Suprapubic skin (tissue), 4 donors: ENCODE data around the gene ZBTB22.

Source experiments
- CTCF ChIP-seq, 2 donors: fragments of 200-600 bp in 1 of 2; fragments of 450-650 bp in 1 of 2; sonication (generic) in 1 of 2; IDR thresholded peaks; one replicate each; pipeline ENCODE4 v1.5.1; 2016 to 2019; ENCODE audit warnings: antibody characterized with exemption in 2 of 2, mild to moderate bottlenecking in 1 of 2, moderate library complexity in 1 of 2
- EP300 ChIP-seq: sonication (generic); formaldehyde crosslinking; IDR thresholded peaks from one replicate; pipeline ENCODE4 v1.6.1; 2017; ENCODE audit warnings: antibody characterized with exemption
- POLR2A ChIP-seq, 2 donors: fragments of 450-650 bp; IDR thresholded peaks; one replicate each; pipeline ENCODE4 v1.6.1; 2017; ENCODE audit warnings: antibody characterized with exemption in 2 of 2, mild to moderate bottlenecking in 2 of 2, moderate library complexity in 2 of 2
- POLR2AphosphoS5 ChIP-seq, 3 donors: sonication (generic); formaldehyde crosslinking; IDR thresholded peaks; one replicate each; pipeline ENCODE4 v1.6.1; 2017; ENCODE audit warnings: antibody characterized with exemption in 3 of 3

GRCh38 chr6:33278392-33278741 is 39.2 kb downstream of the ZBTB22 start:
- TF ChIP-seq POLR2AphosphoS5 (IDR thresholded peaks at IDR 0.05) (no peak), CTCF (IDR thresholded peaks at IDR 0.05) (no peak), POLR2A (IDR thresholded peaks at IDR 0.05) (no peak), EP300 (no peak)
